Subcutaneous abdominal adipose tissue (tissue), 5 donors: ENCODE measurements around the gene ABHD4.
"Not testable (repeated sequence)": the region's sequence is repeated elsewhere in the genome, so short reads cannot be mapped to it uniquely, and the experiment has no call there.

Experiments
- H3K27ac ChIP-seq: one replicate; pipeline ENCODE4 v1.7.0; 2013; ENCODE audit warnings: low read depth, mild to moderate bottlenecking, inconsistent platforms, low read length, moderate library complexity
- H3K27me3 ChIP-seq, 5 donors: one replicate each; pipeline ENCODE4 v1.7.0; 2013; ENCODE audit warnings: low read length in 5 of 5, inconsistent platforms in 1 of 5; ENCODE audit not compliant: control insufficient read depth in 5 of 5, insufficient read depth in 4 of 5
- H3K36me3 ChIP-seq, 5 donors: one replicate each; pipeline ENCODE4 v1.7.0; 2013; ENCODE audit warnings: low read length in 5 of 5; ENCODE audit not compliant: control insufficient read depth in 5 of 5, insufficient read depth in 5 of 5
- H3K4me1 ChIP-seq, 5 donors: one replicate each; pipeline ENCODE4 v1.7.0; 2013; ENCODE audit warnings: low read length in 5 of 5, mild to moderate bottlenecking in 3 of 5, moderate library complexity in 1 of 5; ENCODE audit not compliant: control insufficient read depth in 5 of 5, insufficient read depth in 5 of 5
- H3K4me3 ChIP-seq, 5 donors: one replicate each; pipeline ENCODE4 v1.7.0; 2013; ENCODE audit warnings: low read length in 5 of 5, low read depth in 1 of 5
- H3K9ac ChIP-seq, 5 donors: one replicate each; pipeline ENCODE4 v1.7.0; 2013; ENCODE audit warnings: low read length in 5 of 5, mild to moderate bottlenecking in 4 of 5, moderate library complexity in 3 of 5
- H3K9me3 ChIP-seq, 5 donors: one replicate each; pipeline ENCODE4 v1.7.0; 2013; ENCODE audit warnings: low read length in 5 of 5; ENCODE audit not compliant: control insufficient read depth in 5 of 5
- donor health status: healthy.
- donor health status: healthy.
- donor health status: healthy.
- donor health status: healthy.
- donor health status: healthy.

ABHD4 gene

GRCh38 chr14:22613736-22614239 is 15.7 kb downstream of the ABHD4 start:
- peaks cover 0 to 41% (median 31%) of the 10 kb centered on the region in 5 donors for H3K36me3 ChIP-seq
- H3K4me1 ChIP-seq, result peaks cover 3 to 19% (median 15%) of the 10 kb centered on the region in 5 donors
- no peak overlapping the region for H3K9ac ChIP-seq
- no peaks in the 10 kb centered on the region for H3K27me3 ChIP-seq
- H3K27ac ChIP-seq, result peak overlapping the region; percentile 63
- H3K9me3 ChIP-seq, result no peaks in the 10 kb centered on the region
- no peak overlapping the region for H3K4me3 ChIP-seq

DNA sequence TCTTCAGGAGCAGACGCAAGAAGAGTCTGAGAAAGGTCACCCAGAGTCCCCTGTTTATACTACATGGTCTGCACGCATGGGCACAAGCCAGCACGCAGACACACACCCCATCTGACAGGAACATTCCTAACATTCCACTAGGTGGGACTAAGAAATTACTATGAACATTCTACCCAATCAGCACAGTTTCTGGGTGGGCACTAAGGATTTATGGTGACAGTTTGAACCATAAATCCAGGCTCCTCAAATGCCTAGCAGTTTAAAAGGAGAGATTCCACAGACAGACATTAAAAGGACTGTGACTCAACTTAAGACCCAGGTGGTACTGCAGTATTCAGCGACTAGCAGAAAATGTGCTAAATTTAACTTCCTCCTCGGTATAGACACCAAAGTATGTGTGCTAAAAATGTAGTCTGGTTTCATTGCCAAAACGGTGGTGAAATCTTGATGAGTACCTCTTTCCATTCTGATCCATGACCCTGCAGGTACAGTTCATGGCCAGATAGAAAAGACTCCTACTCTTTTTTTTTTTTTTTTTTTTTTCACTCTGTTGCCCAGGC is 16.2 kb downstream of the ABHD4 start:
- Histone ChIP-seq H3K4me3 (no peak overlapping the region), H3K27me3 (no peaks in the 10 kb centered on the region), H3K27ac (peak overlapping the region; percentile 63), H3K36me3 (peaks cover 0 to 36% (median 28%) of the 10 kb centered on the region in 5 donors), H3K4me1 (peaks cover 3 to 19% (median 15%) of the 10 kb centered on the region in 5 donors), H3K9ac (no peak overlapping the region), H3K9me3 (no peaks in the 10 kb centered on the region)

DNA sequence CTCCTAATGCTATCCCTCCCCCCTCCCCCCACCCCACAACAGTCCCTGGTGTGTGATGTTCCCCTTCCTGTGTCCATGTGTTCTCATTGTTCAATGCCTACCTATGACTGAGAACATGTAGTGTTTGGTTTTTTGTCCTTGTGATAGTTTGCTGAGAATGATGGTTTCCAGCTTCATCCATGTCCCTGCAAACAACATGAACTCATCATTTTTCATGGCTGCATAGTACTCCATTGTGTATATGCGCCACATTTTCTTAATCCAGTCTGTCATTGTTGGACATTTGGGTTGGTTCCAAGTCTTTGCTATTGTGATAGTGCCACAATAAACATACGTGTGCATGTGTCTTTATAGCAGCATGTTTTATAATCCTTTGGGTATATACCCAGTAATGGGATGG is 17.7 kb downstream of the ABHD4 start:
- not testable (repeated sequence) for H3K9me3 ChIP-seq, H3K9ac ChIP-seq, H3K27ac ChIP-seq, H3K27me3 ChIP-seq, H3K4me3 ChIP-seq
- peaks cover 0 to 21% (median 14%) of the 10 kb centered on the region in 5 donors for H3K36me3 ChIP-seq
- H3K4me1 ChIP-seq, result peaks cover 3 to 19% (median 15%) of the 10 kb centered on the region in 5 donors

- H3K9me3 ChIP-seq, result no peaks in the 10 kb centered on the region
- no peak overlapping the region for H3K9ac ChIP-seq
- H3K27ac ChIP-seq, result peak overlapping the region; percentile 30
- no peak overlapping the region for H3K4me3 ChIP-seq
- no peaks in the 10 kb centered on the region for H3K27me3 ChIP-seq
- H3K36me3 ChIP-seq, result no peaks in the 10 kb centered on the region
- H3K4me1 ChIP-seq, result peaks cover 3 to 13% (median 8%) of the 10 kb centered on the region in 5 donors
These were observed 24.2 kb downstream of the ABHD4 start for GRCh38 chr14:22622255-22622654.

GRCh38 chr14:22623047-22623446 is 24.9 kb downstream of the ABHD4 start:
- Histone ChIP-seq H3K9me3 (no peaks in the 10 kb centered on the region), H3K36me3 (no peaks in the 10 kb centered on the region), H3K4me1 (peaks cover 3 to 13% (median 8%) of the 10 kb centered on the region in 5 donors), H3K4me3 (no peak overlapping the region), H3K27ac (no peak overlapping the region), H3K9ac (no peak overlapping the region), H3K27me3 (no peaks in the 10 kb centered on the region)

- Histone ChIP-seq H3K36me3 (no peaks in the 10 kb centered on the region), H3K27me3 (no peaks in the 10 kb centered on the region), H3K27ac (no peak overlapping the region), H3K4me1 (peaks cover 3 to 13% (median 8%) of the 10 kb centered on the region in 5 donors), H3K4me3 (no peak overlapping the region), H3K9ac (no peak overlapping the region), H3K9me3 (peaks cover 0 to 2% (median 0%) of the 10 kb centered on the region in 5 donors)
These were observed 28.5 kb downstream of the ABHD4 start for GRCh38 chr14:22626590-22626989.

DNA sequence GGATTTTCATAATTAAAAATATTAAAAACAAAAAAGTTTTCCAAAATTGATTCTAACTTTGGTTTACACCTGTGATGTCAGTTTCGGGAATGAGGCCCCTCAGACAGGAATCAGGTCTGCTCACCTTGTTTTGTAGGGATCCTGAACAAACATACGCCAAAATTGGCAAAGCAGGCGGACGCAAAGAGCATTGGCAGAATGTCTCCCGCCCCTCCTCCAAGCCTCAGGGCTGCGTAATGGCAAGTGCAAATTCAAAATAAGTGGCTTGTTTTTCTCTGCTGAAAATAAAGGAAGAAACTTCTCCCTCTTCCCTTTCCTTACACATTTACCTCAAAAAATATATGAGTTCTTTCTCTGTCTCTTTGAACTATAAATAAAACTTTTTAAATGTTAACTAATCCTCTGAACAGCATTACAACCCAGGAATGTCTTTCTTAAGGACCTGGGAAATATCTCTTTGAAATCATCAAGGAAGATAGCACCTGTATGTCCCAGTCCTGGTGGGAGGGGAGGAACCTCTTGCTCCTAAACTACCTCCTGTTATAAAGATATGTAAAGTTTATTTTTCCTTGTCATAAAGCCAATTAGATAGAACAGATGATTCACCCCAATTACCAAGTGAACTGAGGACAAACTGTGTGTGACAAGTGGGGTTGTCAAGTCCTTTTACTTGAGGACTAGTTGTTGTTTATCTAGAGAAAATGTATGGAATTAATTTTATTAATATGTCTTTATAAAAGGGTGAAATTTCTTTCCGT is 29.6 kb downstream of the ABHD4 start:
- Histone ChIP-seq H3K27ac (no peak overlapping the region), H3K4me1 (peaks cover 0 to 8% (median 5%) of the 10 kb centered on the region in 5 donors), H3K9me3 (peaks cover 0 to 2% (median 0%) of the 10 kb centered on the region in 5 donors), H3K4me3 (no peak overlapping the region), H3K36me3 (no peaks in the 10 kb centered on the region), H3K9ac (no peak overlapping the region), H3K27me3 (no peaks in the 10 kb centered on the region)

GRCh38 chr14:22629361-22629760 is 31.3 kb downstream of the ABHD4 start:
- Histone ChIP-seq H3K4me3 (no peak overlapping the region), H3K4me1 (no peaks in the 10 kb centered on the region), H3K9ac (no peak overlapping the region), H3K27me3 (no peaks in the 10 kb centered on the region), H3K27ac (no peak overlapping the region), H3K36me3 (no peaks in the 10 kb centered on the region), H3K9me3 (peaks cover 0 to 2% (median 0%) of the 10 kb centered on the region in 5 donors)

DNA sequence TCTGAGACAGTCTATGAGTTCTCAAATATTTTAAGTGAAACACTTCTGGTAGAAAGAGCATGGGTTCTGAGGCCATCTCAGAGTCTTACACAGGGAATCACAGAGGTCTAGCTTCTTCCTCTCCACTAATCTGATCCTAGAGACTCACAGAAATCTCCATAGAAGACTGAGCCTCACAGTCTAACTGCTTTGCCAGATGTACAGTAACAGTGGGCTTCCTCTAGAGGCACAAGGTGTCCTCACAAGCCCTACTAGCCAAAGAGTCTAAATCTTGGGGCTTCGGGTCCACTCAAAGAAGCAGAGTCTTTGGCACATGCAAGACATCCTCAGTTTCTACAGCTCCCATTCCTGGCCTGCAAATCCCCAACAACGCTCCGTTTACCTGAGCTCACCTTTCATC is 32.0 kb downstream of the ABHD4 start:
- Histone ChIP-seq H3K4me1 (no peaks in the 10 kb centered on the region), H3K36me3 (no peaks in the 10 kb centered on the region), H3K27me3 (no peaks in the 10 kb centered on the region), H3K27ac (no peak overlapping the region), H3K4me3 (no peak overlapping the region), H3K9ac (no peak overlapping the region), H3K9me3 (peaks cover 0 to 2% (median 0%) of the 10 kb centered on the region in 5 donors)

GRCh38 chr14:22630486-22630885 is 32.4 kb downstream of the ABHD4 start:
- no peaks in the 10 kb centered on the region for H3K36me3 ChIP-seq
- H3K9ac ChIP-seq, result no peak overlapping the region
- no peaks in the 10 kb centered on the region for H3K4me1 ChIP-seq
- no peaks in the 10 kb centered on the region for H3K27me3 ChIP-seq
- H3K4me3 ChIP-seq, result no peak overlapping the region
- peaks cover 0 to 2% (median 0%) of the 10 kb centered on the region in 5 donors for H3K9me3 ChIP-seq
- H3K27ac ChIP-seq, result no peak overlapping the region
